ENCODE results near the gene GREB1L. TPM values are rescaled to one million over a fixed set of nuclear protein-coding genes. Genes with fewer than 3 reads are reported as not detected.

Gene GREB1L
- total RNA-seq, 1 experiment from 2014 or later, result 75.4 TPM

- Mint-ChIP-seq H3K27ac (ENCODE audit: unreplicated experiment) (no peak overlapping the region), H3K9me3 (ENCODE audit: unreplicated experiment) (no peaks in the 10 kb centered on the region), H3K36me3 (ENCODE audit: insufficient read depth, unreplicated experiment) (peaks cover 40% of the 10 kb centered on the region), H3K27me3 (ENCODE audit: insufficient read depth, unreplicated experiment) (no peaks in the 10 kb centered on the region), H3K4me1 (ENCODE audit: low read depth, unreplicated experiment) (no peaks in the 10 kb centered on the region), H3K4me3 (ENCODE audit: unreplicated experiment) (no peak overlapping the region)
- Histone ChIP-seq H3K27me3 (replicated peaks; ENCODE audit: control insufficient read depth, insufficient read depth, low read length) (no peaks in the 10 kb centered on the region), H3K4me3 (ENCODE audit: low read depth, low read length) (no peak overlapping the region), H3K4me1 (no peaks in the 10 kb centered on the region), H3K9me3 (no peaks in the 10 kb centered on the region), H3K36me3 (ENCODE audit: control insufficient read depth, insufficient read depth, low read length) (no peaks in the 10 kb centered on the region)
- ChIA-PET CTCF (interaction anchor here (1.3 kb wide), 1 partner anchor 114 kb away, joined by 6 read pairs; the partner anchor contains the start of gene ESCO1), POLR2A (no interaction called here)
- DNase-seq, result no peak
- BruUV-seq (replicated peaks), result no TSS peak
- intact Hi-C loops (cut with micrococcal nuclease; ENCODE audit: unreplicated experiment), result loop anchor here (10.0 kb wide), 1 partner anchor 118 kb away; the partner anchor contains the start of gene ESCO1
- no peak for TF ChIP-seq CTCF (IDR thresholded peaks at IDR 0.05; ENCODE audit: insufficient read depth in 1 of 2, low read depth in 1 of 2, low read length in 1 of 2, severe bottlenecking in 1 of 2, unreplicated experiment in 1 of 2)
Observed at GRCh38 chr18:21486905-21487437, 244.9 kb downstream of the GREB1L start.

- TF ChIP-seq CTCF (IDR thresholded peaks at IDR 0.05; ENCODE audit: insufficient read depth in 1 of 2, low read depth in 1 of 2, low read length in 1 of 2, severe bottlenecking in 1 of 2, unreplicated experiment in 1 of 2), result peak; percentile 34 to 78
- no peaks in the 10 kb centered on the region for H3K4me1 ChIP-seq
- no peaks in the 10 kb centered on the region for H3K9me3 ChIP-seq
- H3K36me3 ChIP-seq (ENCODE audit: control insufficient read depth, insufficient read depth, low read length), result no peaks in the 10 kb centered on the region
- H3K4me3 Mint-ChIP-seq (ENCODE audit: unreplicated experiment), result no peak overlapping the region
- H3K27me3 ChIP-seq (replicated peaks; ENCODE audit: control insufficient read depth, insufficient read depth, low read length), result no peaks in the 10 kb centered on the region
- H3K36me3 Mint-ChIP-seq (ENCODE audit: insufficient read depth, unreplicated experiment), result peaks cover 34% of the 10 kb centered on the region
- H3K27me3 Mint-ChIP-seq (ENCODE audit: insufficient read depth, unreplicated experiment), result no peaks in the 10 kb centered on the region
- H3K4me1 Mint-ChIP-seq (ENCODE audit: low read depth, unreplicated experiment), result no peaks in the 10 kb centered on the region
- DNase-seq, result peak in 1 of 2 experiments; percentile 57
- ChIA-PET CTCF (interaction anchor here (0.9 kb wide), 1 partner anchor 298 kb away, joined by 3 read pairs; no protein-coding TSS in a partner anchor), POLR2A (no interaction called here)
- no peak overlapping the region for H3K4me3 ChIP-seq (ENCODE audit: low read depth, low read length)
- BruUV-seq (replicated peaks), result no TSS peak
- H3K27ac Mint-ChIP-seq (ENCODE audit: unreplicated experiment), result no peak overlapping the region
- H3K9me3 Mint-ChIP-seq (ENCODE audit: unreplicated experiment), result no peaks in the 10 kb centered on the region
- intact Hi-C loops (cut with micrococcal nuclease; ENCODE audit: unreplicated experiment), result loop anchor here (10.0 kb wide), 1 partner anchor 116 kb away; the partner anchor contains the start of gene ESCO1
Observed at GRCh38 chr18:21489119-21489750, 247.2 kb downstream of the GREB1L start.

GRCh38 chr18:21489919-21490495 lies 248.0 kb downstream of the GREB1L start:
- POLR2A ChIA-PET, result no interaction called here
- intact Hi-C loops (cut with micrococcal nuclease; ENCODE audit: unreplicated experiment), result loop anchor here (10.0 kb wide), 1 partner anchor 115 kb away; the partner anchor contains the start of gene ESCO1
- DNase-seq, result no peak

More at GRCh38 chr18:21489919-21490495, 248.0 kb downstream of the GREB1L start:
- H3K4me3 ChIP-seq (ENCODE audit: low read depth, low read length), result no peak overlapping the region
- no peaks in the 10 kb centered on the region for H3K9me3 ChIP-seq
- no TSS peak for BruUV-seq (replicated peaks)
- H3K36me3 Mint-ChIP-seq (ENCODE audit: insufficient read depth, unreplicated experiment), result peaks cover 34% of the 10 kb centered on the region
- H3K4me1 ChIP-seq, result no peaks in the 10 kb centered on the region
- no peaks in the 10 kb centered on the region for H3K27me3 Mint-ChIP-seq (ENCODE audit: insufficient read depth, unreplicated experiment)
- H3K36me3 ChIP-seq (ENCODE audit: control insufficient read depth, insufficient read depth, low read length), result no peaks in the 10 kb centered on the region
- H3K27ac Mint-ChIP-seq (ENCODE audit: unreplicated experiment), result no peak overlapping the region
- H3K27me3 ChIP-seq (replicated peaks; ENCODE audit: control insufficient read depth, insufficient read depth, low read length), result no peaks in the 10 kb centered on the region
- no peaks in the 10 kb centered on the region for H3K9me3 Mint-ChIP-seq (ENCODE audit: unreplicated experiment)
- no peaks in the 10 kb centered on the region for H3K4me1 Mint-ChIP-seq (ENCODE audit: low read depth, unreplicated experiment)
- CTCF ChIA-PET, result no interaction called here
- no peak overlapping the region for H3K4me3 Mint-ChIP-seq (ENCODE audit: unreplicated experiment)
- TF ChIP-seq CTCF (IDR thresholded peaks at IDR 0.05; ENCODE audit: insufficient read depth in 1 of 2, low read depth in 1 of 2, low read length in 1 of 2, severe bottlenecking in 1 of 2, unreplicated experiment in 1 of 2), result no peak

Measured in Caco-2 (cell line).